IPS DF 6.9 (cell line): Measurements from ENCODE around the gene DAPK1.

Experiments
- DNase-seq: peaks from one replicate; pipeline ENCODE4 v3.0.0-alpha.2; 2013; ENCODE audit warnings: low read depth, low spot score
- H3K27ac ChIP-seq: one replicate; pipeline ENCODE4 v1.5.1; 2013; ENCODE audit warnings: low read length, control low read depth
- H3K27me3 ChIP-seq: 2 replicates; pipeline ENCODE4 v1.6.1; 2013; ENCODE audit warnings: mild to moderate bottlenecking, low read length; ENCODE audit not compliant: control insufficient read depth, insufficient read depth
- H3K36me3 ChIP-seq: 2 replicates; pipeline ENCODE4 v1.6.1; 2013; ENCODE audit warnings: low read length; ENCODE audit not compliant: control insufficient read depth, insufficient read depth
- H3K4me1 ChIP-seq: 2 replicates; pipeline ENCODE4 v1.6.1; 2013; ENCODE audit warnings: low read length; ENCODE audit not compliant: control insufficient read depth, insufficient read depth
- H3K4me3 ChIP-seq: 2 replicates; pipeline ENCODE4 v1.5.1; 2013; ENCODE audit warnings: mild to moderate bottlenecking, low read length
- H3K9me3 ChIP-seq: 2 replicates; pipeline ENCODE4 v1.6.1; 2013; ENCODE audit warnings: low read length, inconsistent platforms; ENCODE audit not compliant: control insufficient read depth, insufficient read depth
- WGBS: extraction: QIAGEN DNeasy Blood & Tissue Kit; methylation state at CpG from one replicate; pipeline ENCODE4 v1.1.7; 2013; ENCODE audit warnings: mixed read lengths, missing lambda C conversion rate; ENCODE audit not compliant: insufficient read length, insufficient coverage; 5-methylcytosine and 5-hydroxymethylcytosine counted together

The DAPK1 gene

GRCh38 chr9:87475463-87475862, 22.2 kb upstream of the DAPK1 start:
- WGBS = no CpG with 5 or more reads among the region's 2 CpGs
- H3K27ac ChIP-seq = no peak overlapping the region
- H3K4me1 ChIP-seq = no peaks in the 10 kb centered on the region
- no peaks in the 10 kb centered on the region for H3K27me3 ChIP-seq
- DNase-seq = no peak
- H3K36me3 ChIP-seq = no peaks in the 10 kb centered on the region
- H3K4me3 ChIP-seq = no peak overlapping the region
- no peaks in the 10 kb centered on the region for H3K9me3 ChIP-seq

GRCh38 chr9:87478226-87478992, 19.3 kb upstream of the DAPK1 start:
- WGBS = no CpG with 5 or more reads among the region's 7 CpGs
- Histone ChIP-seq H3K36me3 (no peaks in the 10 kb centered on the region), H3K4me1 (no peaks in the 10 kb centered on the region), H3K27ac (no peak overlapping the region), H3K9me3 (no peaks in the 10 kb centered on the region), H3K4me3 (no peak overlapping the region), H3K27me3 (no peaks in the 10 kb centered on the region)
- DNase-seq = no peak

GRCh38 chr9:87479801-87480201, 17.9 kb upstream of the DAPK1 start:
- Histone ChIP-seq H3K27me3 (no peaks in the 10 kb centered on the region), H3K36me3 (no peaks in the 10 kb centered on the region), H3K27ac (no peak overlapping the region), H3K9me3 (no peaks in the 10 kb centered on the region), H3K4me1 (no peaks in the 10 kb centered on the region), H3K4me3 (no peak overlapping the region)
- WGBS = no CpG with 5 or more reads among the region's 4 CpGs
- DNase-seq = no peak

DNA sequence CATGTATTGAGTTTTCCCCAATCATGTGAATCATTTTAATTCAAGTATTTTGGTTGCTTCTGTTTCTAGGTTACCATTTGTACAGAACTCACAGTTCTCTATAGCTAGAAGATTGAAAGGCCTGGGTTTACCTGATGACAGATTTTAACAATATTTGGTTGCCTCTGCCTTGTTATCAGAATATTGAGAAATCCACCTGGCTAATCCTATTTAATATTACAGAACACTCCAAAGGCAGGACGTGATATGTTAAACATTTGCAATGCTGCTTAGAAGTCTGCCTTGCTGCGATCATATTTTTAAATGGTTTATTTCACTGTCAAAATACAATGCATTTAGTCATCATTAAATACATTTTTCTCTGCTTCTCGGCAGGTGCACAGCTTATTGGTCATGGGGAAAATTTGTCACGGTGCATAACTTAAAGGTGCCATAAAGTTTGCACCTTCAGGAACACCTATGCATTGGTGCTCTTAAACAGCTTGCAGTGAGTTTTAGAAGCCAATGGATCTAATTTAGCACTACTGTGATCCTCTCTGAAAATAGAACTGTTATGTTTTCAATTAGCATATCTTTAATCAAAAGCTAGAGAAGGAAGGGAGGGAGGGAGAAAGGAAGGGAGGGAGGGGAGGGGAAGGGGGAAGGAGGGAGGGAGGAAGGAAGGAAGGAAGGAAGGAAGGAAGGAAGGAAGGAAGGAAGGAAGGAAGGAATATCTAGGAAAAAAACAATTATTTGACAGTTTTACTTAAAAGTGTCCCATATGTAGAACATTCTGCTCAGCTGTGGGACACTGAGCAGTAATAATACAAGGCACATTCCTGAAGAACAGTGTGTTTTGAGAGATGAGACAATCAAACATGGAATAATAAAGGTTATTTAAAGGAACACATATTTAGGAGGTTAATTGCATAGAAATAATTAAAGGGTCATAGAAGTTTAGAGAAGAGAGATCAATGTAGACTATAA, 15.5 kb upstream of the DAPK1 start:
- no peaks in the 10 kb centered on the region for H3K4me1 ChIP-seq
- DNase-seq = no peak
- H3K27ac ChIP-seq = no peak overlapping the region
- H3K4me3 ChIP-seq = no peak overlapping the region
- no peaks in the 10 kb centered on the region for H3K27me3 ChIP-seq
- no peaks in the 10 kb centered on the region for H3K36me3 ChIP-seq
- no CpG with 5 or more reads among the region's 4 CpGs for WGBS
- no peaks in the 10 kb centered on the region for H3K9me3 ChIP-seq

DNA sequence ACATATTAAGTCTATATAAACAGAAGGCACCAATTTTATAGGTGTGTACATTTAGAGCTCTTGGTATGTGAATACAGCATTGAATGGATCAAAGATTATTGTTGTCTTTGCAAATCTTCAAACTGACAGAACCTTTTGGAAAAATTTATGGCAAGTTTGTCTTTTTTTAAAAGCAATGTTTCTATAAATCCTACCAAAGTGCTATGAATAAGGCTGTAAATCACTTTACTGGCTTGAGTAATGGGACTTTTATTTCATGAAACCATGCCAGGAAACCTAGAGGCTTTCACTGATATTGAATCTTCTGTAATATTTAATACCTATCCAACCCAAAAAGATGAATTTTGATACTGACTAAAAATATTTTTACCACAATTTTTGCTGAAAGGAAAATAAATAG, 7.4 kb upstream of the DAPK1 start:
- Histone ChIP-seq H3K4me1 (no peaks in the 10 kb centered on the region), H3K27me3 (no peaks in the 10 kb centered on the region), H3K9me3 (no peaks in the 10 kb centered on the region), H3K36me3 (no peaks in the 10 kb centered on the region), H3K27ac (no peak overlapping the region), H3K4me3 (no peak overlapping the region)
- DNase-seq = no peak

- Histone ChIP-seq H3K9me3 (no peaks in the 10 kb centered on the region), H3K4me3 (no peak overlapping the region), H3K27ac (no peak overlapping the region), H3K36me3 (no peaks in the 10 kb centered on the region), H3K4me1 (no peaks in the 10 kb centered on the region), H3K27me3 (no peaks in the 10 kb centered on the region)
- no peak for DNase-seq
Observed at GRCh38 chr9:87490907-87491306, 6.8 kb upstream of the DAPK1 start.

- Histone ChIP-seq H3K4me1 (no peaks in the 10 kb centered on the region), H3K9me3 (no peaks in the 10 kb centered on the region), H3K27ac (no peak overlapping the region), H3K4me3 (no peak overlapping the region), H3K36me3 (no peaks in the 10 kb centered on the region), H3K27me3 (no peaks in the 10 kb centered on the region)
- WGBS = no CpG with 5 or more reads among the region's 3 CpGs
- DNase-seq = no peak
Observed at GRCh38 chr9:87491523-87491922, 6.1 kb upstream of the DAPK1 start.

GRCh38 chr9:87492642-87493041, 5.0 kb upstream of the DAPK1 start:
- H3K27ac ChIP-seq = no peak overlapping the region
- no peaks in the 10 kb centered on the region for H3K4me1 ChIP-seq
- H3K9me3 ChIP-seq = no peaks in the 10 kb centered on the region
- no peaks in the 10 kb centered on the region for H3K27me3 ChIP-seq
- WGBS = no CpG with 5 or more reads among the region's 3 CpGs
- H3K4me3 ChIP-seq = no peak overlapping the region
- no peak for DNase-seq
- no peaks in the 10 kb centered on the region for H3K36me3 ChIP-seq

- no peak overlapping the region for H3K27ac ChIP-seq
- WGBS = no CpG with 5 or more reads among the region's 2 CpGs
- DNase-seq = no peak
Observed at GRCh38 chr9:87494970-87495471, 2.6 kb upstream of the DAPK1 start.

DNA sequence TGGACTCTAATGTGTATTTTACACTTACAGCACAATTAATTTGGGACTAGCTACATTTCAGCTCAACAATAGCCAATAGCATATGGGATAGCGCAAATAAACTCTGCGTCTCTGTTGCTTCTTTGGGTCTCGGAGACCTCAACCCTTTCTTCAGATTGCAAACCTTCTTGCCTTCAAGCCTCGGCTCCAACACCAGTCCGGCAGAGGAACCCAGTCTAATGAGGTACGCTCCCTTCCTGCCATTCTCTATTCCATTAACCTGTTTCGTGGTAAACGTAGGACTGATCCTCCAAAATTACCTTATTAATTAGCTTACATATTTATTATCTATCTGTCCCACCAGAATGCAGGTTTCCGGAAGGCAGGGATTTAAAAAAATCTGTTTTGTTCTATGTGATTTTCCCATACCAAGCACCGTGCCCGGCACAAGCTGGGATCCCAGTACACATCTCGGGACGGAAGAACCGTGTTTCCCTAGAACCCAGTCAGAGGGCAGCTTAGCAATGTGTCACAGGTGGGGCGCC, 525 bp upstream of the DAPK1 start:
- no CpG with 5 or more reads among the region's 15 CpGs for WGBS
- Histone ChIP-seq H3K27ac (no peak overlapping the region), H3K4me3 (peak overlapping the region; percentile 61; the same call in 1 of the 2 replicates), H3K27me3 (no peaks in the 10 kb centered on the region), H3K9me3 (no peaks in the 10 kb centered on the region), H3K4me1 (no peaks in the 10 kb centered on the region), H3K36me3 (no peaks in the 10 kb centered on the region; the same call in 1 of the 2 replicates)
- no peak for DNase-seq

More at GRCh38 chr9:87494970-87495471, 2.6 kb upstream of the DAPK1 start:
- Histone ChIP-seq H3K27me3 (no peaks in the 10 kb centered on the region), H3K36me3 (no peaks in the 10 kb centered on the region; the same call in 1 of the 2 replicates), H3K4me3 (no peak overlapping the region), H3K9me3 (no peaks in the 10 kb centered on the region), H3K4me1 (no peaks in the 10 kb centered on the region)
